HG03039 (cell line): ENCODE results near the gene TRIM48.
"Not testable (repeated sequence)": the region's sequence is repeated elsewhere in the genome, so short reads cannot be mapped to it uniquely, and the experiment has no call there.

Experiments used
- ATAC-seq: cut with Tn5 transposase; IDR thresholded peaks from one replicate; pipeline ENCODE4 v1.9.1; 2021; ENCODE audit warnings: mild to moderate bottlenecking, moderate library complexity; ENCODE audit not compliant: unreplicated experiment

TRIM48 gene, protein sequence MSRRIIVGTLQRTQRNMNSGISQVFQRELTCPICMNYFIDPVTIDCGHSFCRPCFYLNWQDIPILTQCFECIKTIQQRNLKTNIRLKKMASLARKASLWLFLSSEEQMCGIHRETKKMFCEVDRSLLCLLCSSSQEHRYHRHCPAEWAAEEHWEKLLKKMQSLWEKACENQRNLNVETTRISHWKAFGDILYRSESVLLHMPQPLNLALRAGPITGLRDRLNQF

DNA sequence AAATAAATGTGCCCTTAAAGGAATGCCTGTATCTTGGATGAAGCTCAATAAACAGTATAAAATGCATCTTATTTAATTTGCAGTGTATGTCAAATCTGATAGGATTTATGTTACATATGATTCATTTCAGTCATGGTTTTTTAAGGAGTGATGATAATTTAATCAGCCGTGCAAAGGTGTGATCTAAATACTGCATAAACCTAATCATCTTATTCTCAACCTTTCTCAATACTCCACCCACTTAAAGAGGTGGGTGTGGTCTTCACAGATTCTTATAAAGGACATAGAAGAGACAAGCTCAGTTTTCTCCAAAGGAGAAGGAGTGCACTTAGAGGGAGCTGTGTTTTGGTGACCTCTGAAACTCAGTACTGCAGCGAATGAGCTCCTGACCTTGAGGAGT is at the start of gene TRIM48:
TRIM48 (plus strand) TSS at position 301 of the 400 bp plus-strand sequence. CDS start 113 bp downstream, outside the sequence.
- not testable (repeated sequence) for ATAC-seq

DNA sequence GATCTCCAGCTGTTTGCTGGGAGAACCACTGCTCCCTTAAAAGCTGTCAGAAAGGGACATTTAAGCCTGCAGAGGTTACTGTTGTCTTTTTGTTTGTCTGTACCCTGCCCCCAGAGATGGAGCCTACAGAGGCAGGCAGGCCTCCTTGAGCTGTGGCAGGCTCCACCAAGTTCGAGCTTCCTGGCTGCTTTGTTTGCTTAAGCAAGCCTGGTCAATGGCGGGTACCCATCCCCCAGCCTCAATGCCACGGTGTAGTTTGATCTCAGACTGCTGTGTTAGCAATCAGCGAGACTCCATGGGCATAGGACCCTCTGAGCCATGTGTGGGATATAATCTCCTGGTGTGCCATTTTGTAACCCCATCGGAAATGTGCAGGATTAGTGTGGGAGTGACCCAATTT is 23.6 kb upstream of the TRIM48 start:
- ATAC-seq: not testable (repeated sequence)

DNA sequence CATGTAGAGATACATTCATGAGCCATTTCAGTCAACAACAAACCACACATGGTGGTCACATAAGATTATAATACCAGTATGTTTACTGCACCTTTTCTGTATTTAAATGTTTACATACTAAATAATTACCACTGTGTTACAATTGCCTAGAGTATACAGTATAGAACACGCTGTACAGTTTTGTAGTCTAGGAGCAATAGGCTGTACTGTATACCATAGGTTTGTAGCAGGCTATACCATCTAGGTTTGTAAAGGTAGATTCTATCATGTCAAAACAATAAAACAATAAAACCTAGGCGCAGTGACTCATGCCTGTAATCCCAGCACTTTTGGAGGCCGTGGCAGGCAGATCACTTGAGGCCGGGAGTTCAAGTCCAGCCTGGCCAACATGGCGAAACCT is 1.1 kb downstream of the TRIM48 start:
- ATAC-seq: no peak
